GM19043 (cell line): Measurements from ENCODE around the gene ZNF132.
"Not testable (repeated sequence)": the region's sequence is repeated elsewhere in the genome, so short reads cannot be mapped to it uniquely, and the experiment has no call there.

Experiments used
- ATAC-seq: cut with Tn5 transposase; IDR thresholded peaks from one replicate; pipeline ENCODE4 v1.9.1; 2021; ENCODE audit warnings: low read depth; ENCODE audit not compliant: unreplicated experiment

Gene ZNF132

GRCh38 chr19:58439576-58440554 lies at the start of gene ZNF132:
Gene ZNF132 (minus strand): TSS chr19:58440153. CDS start chr19:58439821, 332 bp downstream.
- peak; percentile 93 for ATAC-seq

- not testable (repeated sequence) for ATAC-seq
Measured at GRCh38 chr19:58484349-58484748, 44.4 kb upstream of the ZNF132 start.

- ATAC-seq = no peak
Measured at GRCh38 chr19:58483776-58484175, 43.8 kb upstream of the ZNF132 start.

DNA sequence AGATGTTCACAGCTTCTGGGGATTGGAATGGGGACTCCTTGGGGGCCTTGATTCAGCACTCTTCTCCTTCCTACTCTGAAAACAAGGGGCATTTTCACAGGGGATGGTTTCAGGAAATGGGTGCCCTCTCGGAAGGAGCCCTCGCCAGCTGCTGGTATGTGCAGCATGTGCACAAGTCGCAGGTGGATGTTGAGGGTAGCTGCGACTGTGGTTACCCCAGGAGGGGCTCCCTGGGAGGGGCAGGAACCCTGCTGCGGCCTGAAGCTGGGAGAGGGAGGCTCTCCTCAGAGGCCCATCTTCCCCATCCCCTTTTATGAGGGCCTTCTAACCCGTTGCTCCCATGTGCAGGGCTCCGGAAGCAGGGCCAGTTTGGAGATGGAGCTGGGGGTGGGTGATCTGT lies 42.4 kb upstream of the ZNF132 start:
- no peak for ATAC-seq

- no peak for ATAC-seq
Measured at GRCh38 chr19:58480831-58481230, 40.9 kb upstream of the ZNF132 start.

DNA sequence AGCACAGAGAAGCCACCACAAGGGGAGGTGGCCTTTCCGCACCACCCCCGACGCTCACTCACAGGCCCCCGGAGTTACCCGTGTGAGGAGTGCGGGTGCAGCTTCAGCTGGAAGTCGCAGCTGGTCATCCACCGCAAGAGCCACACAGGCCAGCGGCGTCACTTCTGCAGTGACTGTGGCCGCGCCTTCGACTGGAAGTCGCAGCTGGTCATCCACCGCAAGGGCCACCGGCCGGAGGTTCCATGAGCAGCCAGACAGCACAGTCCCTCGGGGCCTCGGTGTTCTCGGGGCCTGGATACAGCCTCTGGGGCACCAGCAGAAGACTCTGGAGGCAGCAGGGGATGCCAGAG lies 40.5 kb upstream of the ZNF132 start:
- no peak for ATAC-seq

DNA sequence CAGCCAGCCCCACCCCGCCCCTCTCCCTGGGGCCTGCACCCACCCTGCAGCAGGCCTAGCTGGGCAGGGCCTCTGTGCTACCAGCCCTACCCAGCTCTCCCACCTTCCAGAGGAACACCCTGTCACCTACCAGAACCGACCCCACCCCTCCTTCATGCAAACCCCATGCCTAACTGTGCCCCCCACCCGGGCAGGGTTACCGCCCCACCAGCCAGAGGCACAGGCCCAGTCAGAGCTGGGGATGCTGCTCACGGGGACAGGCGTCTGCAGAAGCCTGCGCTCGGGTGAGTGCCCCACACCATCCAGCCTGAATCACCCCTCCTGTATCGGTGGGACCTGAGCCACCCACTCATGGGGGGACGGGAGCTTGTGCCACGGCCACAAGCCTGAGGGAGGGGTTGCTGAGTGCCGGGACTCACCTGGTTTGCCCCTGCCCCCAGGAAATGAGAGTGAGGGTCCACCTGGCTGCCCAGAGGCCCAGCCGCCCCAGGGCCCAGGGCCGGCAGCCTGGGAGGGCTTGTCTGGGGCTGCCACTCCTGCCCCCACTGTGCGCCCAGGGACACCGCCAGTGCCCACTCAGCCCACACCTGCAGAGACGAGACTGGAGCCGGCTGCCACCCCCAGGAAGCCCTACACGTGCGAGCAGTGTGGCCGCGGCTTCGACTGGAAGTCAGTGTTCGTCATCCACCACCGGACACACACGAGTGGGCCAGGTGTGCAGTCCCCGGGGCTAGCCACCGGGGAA lies 40.0 kb upstream of the ZNF132 start:
- no peak for ATAC-seq

DNA sequence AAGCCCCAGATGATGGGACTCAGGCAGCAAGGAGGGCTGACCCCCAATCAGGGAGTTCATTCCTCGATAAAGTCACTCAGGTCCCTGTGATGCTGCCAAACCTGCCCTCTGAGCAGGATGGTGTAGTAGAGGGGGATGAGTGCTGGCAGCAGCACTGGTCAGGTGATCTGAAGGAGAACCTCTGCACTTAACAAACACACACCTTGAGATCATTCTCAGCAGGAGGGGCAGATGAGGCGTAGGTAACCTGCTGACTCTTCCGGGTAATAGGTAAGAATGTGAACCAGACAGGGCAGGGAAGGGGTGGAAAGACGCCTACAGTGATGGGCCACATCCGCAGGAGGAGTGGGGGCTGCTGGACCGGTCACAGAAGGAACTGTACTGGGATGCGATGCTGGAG lies 39.4 kb upstream of the ZNF132 start:
- no peak for ATAC-seq

GRCh38 chr19:58477871-58478270 lies 37.9 kb upstream of the ZNF132 start:
- ATAC-seq = no peak

GRCh38 chr19:58477130-58477529 lies 37.2 kb upstream of the ZNF132 start:
- ATAC-seq = no peak

DNA sequence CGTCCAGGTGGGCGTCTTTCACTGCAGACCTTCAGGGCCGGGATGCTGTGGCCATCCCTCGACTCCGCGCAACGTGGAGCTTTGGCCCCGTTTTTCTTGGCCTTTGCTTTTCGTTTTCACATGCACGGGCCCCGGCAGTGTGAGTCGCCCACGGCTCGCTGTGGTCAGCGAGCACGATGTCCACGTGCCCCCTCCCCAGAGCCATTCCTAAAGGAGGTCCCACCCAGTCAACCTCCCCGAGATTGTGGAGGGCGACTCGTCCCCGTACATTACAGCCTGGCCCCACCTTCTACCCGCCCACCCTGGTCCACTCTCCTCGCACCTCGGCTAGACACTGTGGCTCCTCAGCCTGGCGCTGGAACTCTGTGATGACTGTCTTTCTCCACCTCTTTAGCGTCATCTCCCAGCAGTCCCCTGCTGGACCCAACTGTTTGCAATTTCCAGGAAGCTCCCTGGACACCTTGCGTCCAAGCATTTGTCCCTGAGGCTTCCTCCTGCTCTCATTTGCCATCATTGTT lies 36.6 kb upstream of the ZNF132 start:
- ATAC-seq = no peak

- peak; percentile 76 for ATAC-seq
Measured at GRCh38 chr19:58475714-58476497, 36.0 kb upstream of the ZNF132 start, which contains the start of gene ZNF446. Gene ZNF446 (plus strand): TSS chr19:58476352. CDS start chr19:58477219, 867 bp downstream.

GRCh38 chr19:58474997-58475713 lies 35.2 kb upstream of the ZNF132 start:
- peak; percentile 4 for ATAC-seq

GRCh38 chr19:58474291-58474996 lies 34.5 kb upstream of the ZNF132 start:
- ATAC-seq = no peak

DNA sequence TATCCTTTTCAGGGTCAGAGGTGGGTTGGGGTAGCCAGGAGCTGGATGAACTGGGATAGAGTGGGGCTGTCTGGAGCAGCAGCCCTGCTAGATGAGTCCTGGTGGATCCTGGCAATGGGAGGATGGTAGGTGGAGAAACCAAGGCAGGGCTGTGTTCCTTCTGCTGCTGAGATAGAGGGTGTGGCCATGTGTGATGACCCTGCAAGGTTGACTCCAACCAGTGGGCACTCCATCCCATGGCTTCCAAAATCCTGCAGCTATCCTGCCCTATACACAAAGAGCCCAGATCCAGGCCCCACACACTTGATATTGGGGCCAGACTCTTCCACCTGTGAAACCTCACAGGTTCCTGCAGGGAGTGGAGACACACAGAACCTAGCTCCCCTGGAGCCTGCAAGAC lies 33.8 kb upstream of the ZNF132 start:
- ATAC-seq = no peak

- no peak for ATAC-seq
Measured at GRCh38 chr19:58471736-58472135, 31.8 kb upstream of the ZNF132 start.

GRCh38 chr19:58470837-58471543 lies 31.0 kb upstream of the ZNF132 start:
- ATAC-seq = not testable (repeated sequence)

GRCh38 chr19:58469241-58470013 lies 29.5 kb upstream of the ZNF132 start:
- no peak for ATAC-seq
